Panc1 (cell line): ENCODE data around the gene SIK3.

Experiments
- CTCF ChIP-seq: fragments of 450-650 bp; IDR thresholded peaks from 2 replicates; pipeline ENCODE4 v1.5.1; 2017; ENCODE audit warnings: mild to moderate bottlenecking
- POLR2AphosphoS5 ChIP-seq: IDR thresholded peaks from 2 replicates; pipeline ENCODE4 v1.6.1; 2012; ENCODE audit warnings: mild to moderate bottlenecking, low read depth, low read length, moderate library complexity
- SIN3A ChIP-seq: IDR thresholded peaks from 2 replicates; pipeline ENCODE4 v1.6.1; 2012; ENCODE audit warnings: low read depth, mild to moderate bottlenecking, low read length, moderate library complexity, borderline replicate concordance; ENCODE audit not compliant: insufficient read depth
- TCF7L2 ChIP-seq: IDR thresholded peaks from 2 replicates; pipeline ENCODE4 v1.6.1; 2011; ENCODE audit warnings: mild to moderate bottlenecking, low read depth, low read length, inconsistent platforms
- TF ChIP-seq, protein P1 (sequence below), 2 experiments: IDR thresholded peaks; 2 replicates each; pipeline ENCODE4 v1.6.1; 2011 to 2012; ENCODE audit warnings: low read depth in 2 of 2, control low read depth in 1 of 2, low read length in 1 of 2, mild to moderate bottlenecking in 1 of 2, moderate library complexity in 1 of 2; ENCODE audit not compliant: insufficient read depth in 1 of 2

- TF ChIP-seq POLR2AphosphoS5 (no peak), CTCF (no peak), SIN3A (no peak), TCF7L2 (no peak)
- TF ChIP-seq, protein P1, sequence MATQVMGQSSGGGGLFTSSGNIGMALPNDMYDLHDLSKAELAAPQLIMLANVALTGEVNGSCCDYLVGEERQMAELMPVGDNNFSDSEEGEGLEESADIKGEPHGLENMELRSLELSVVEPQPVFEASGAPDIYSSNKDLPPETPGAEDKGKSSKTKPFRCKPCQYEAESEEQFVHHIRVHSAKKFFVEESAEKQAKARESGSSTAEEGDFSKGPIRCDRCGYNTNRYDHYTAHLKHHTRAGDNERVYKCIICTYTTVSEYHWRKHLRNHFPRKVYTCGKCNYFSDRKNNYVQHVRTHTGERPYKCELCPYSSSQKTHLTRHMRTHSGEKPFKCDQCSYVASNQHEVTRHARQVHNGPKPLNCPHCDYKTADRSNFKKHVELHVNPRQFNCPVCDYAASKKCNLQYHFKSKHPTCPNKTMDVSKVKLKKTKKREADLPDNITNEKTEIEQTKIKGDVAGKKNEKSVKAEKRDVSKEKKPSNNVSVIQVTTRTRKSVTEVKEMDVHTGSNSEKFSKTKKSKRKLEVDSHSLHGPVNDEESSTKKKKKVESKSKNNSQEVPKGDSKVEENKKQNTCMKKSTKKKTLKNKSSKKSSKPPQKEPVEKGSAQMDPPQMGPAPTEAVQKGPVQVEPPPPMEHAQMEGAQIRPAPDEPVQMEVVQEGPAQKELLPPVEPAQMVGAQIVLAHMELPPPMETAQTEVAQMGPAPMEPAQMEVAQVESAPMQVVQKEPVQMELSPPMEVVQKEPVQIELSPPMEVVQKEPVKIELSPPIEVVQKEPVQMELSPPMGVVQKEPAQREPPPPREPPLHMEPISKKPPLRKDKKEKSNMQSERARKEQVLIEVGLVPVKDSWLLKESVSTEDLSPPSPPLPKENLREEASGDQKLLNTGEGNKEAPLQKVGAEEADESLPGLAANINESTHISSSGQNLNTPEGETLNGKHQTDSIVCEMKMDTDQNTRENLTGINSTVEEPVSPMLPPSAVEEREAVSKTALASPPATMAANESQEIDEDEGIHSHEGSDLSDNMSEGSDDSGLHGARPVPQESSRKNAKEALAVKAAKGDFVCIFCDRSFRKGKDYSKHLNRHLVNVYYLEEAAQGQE (IDR thresholded peaks at IDR 0.05; ENCODE audit: insufficient read depth in 1 of 2, low read depth in 2 of 2, low read length in 1 of 2), result no peak
These were observed 256.1 kb downstream of the SIK3 start for GRCh38 chr11:116842117-116842516.
